SK-N-DZ (cell line): ENCODE measurements around the gene PRKN.
"Not testable (repeated sequence)": the region's sequence is repeated elsewhere in the genome, so short reads cannot be mapped to it uniquely, and the experiment has no call there.

ENCODE experiments used
- DNase-seq: peaks from one replicate; pipeline ENCODE4 v3.0.0-alpha.2; 2015; ENCODE audit warnings: low spot score

The PRKN gene

GRCh38 chr6:162450358-162450757, 277.2 kb downstream of the PRKN start:
- no peak for DNase-seq

GRCh38 chr6:162448294-162448693, 279.3 kb downstream of the PRKN start:
- DNase-seq: no peak

- no peak for DNase-seq
These were observed 284.5 kb downstream of the PRKN start for GRCh38 chr6:162443101-162443500.

GRCh38 chr6:162442687-162443086, 284.9 kb downstream of the PRKN start:
- DNase-seq: peak; percentile 60

GRCh38 chr6:162441991-162442390, 285.6 kb downstream of the PRKN start:
- no peak for DNase-seq

- DNase-seq: no peak
These were observed 288.6 kb downstream of the PRKN start for GRCh38 chr6:162438980-162439379.

GRCh38 chr6:162435071-162435470, 292.5 kb downstream of the PRKN start:
- no peak for DNase-seq

GRCh38 chr6:162421004-162421403, 306.6 kb downstream of the PRKN start:
- peak; percentile 73 for DNase-seq

- DNase-seq: no peak
These were observed 310.6 kb downstream of the PRKN start for GRCh38 chr6:162416831-162417537.

GRCh38 chr6:162416307-162416706, 311.3 kb downstream of the PRKN start:
- DNase-seq: no peak

GRCh38 chr6:162409741-162410691, 317.6 kb downstream of the PRKN start:
- no peak for DNase-seq

GRCh38 chr6:162408826-162409535, 318.6 kb downstream of the PRKN start:
- DNase-seq: no peak

GRCh38 chr6:162404951-162405350, 322.6 kb downstream of the PRKN start:
- no peak for DNase-seq

GRCh38 chr6:162403031-162403430, 324.5 kb downstream of the PRKN start:
- no peak for DNase-seq

GRCh38 chr6:162395181-162395580, 332.4 kb downstream of the PRKN start:
- no peak for DNase-seq

- DNase-seq: not testable (repeated sequence)
These were observed 336.4 kb downstream of the PRKN start for GRCh38 chr6:162390961-162391811.

GRCh38 chr6:162389343-162390085, 338.1 kb downstream of the PRKN start:
- DNase-seq: no peak

- DNase-seq: no peak
These were observed 339.2 kb downstream of the PRKN start for GRCh38 chr6:162388383-162388777.

GRCh38 chr6:162387718-162388382, 339.7 kb downstream of the PRKN start:
- no peak for DNase-seq

- DNase-seq: no peak
These were observed 341.6 kb downstream of the PRKN start for GRCh38 chr6:162385980-162386379.
